Tibial artery (tissue), 4 donors: Measurements from ENCODE around the gene PRPF38A.

Experiments
- DNase-seq, 2 donors: peaks; one replicate each; pipeline ENCODE4 v3.0.0-alpha.2; 2019
- H3K27ac ChIP-seq, 2 donors: fragments of 200-600 bp; sonication (generic) in 1 of 2; 1 replicate in 1 of 2; 2 replicates in 1 of 2; pipeline ENCODE4 v1.5.1; 2018 to 2019; ENCODE audit warnings: mild to moderate bottlenecking in 1 of 2
- H3K27me3 ChIP-seq, 2 donors: fragments of 200-600 bp; sonication (generic) in 1 of 2; one replicate each; pipeline versions ENCODE4 v1.5.1 to v1.6.0; 2016 to 2019
- H3K36me3 ChIP-seq, 3 donors: fragments of 200-600 bp; sonication (generic) in 2 of 3; one replicate each; pipeline ENCODE4 v1.5.1; 2016 to 2019; ENCODE audit warnings: mild to moderate bottlenecking in 2 of 3
- H3K4me1 ChIP-seq, 4 donors: fragments of 200-600 bp; sonication (generic) in 2 of 4; 1 replicate in 3 of 4; 2 replicates in 1 of 4; pipeline ENCODE4 v1.5.1; 2016 to 2019
- H3K4me3 ChIP-seq, 2 donors: fragments of 200-600 bp; sonication (generic) in 1 of 2; 1 replicate in 1 of 2; 2 replicates in 1 of 2; pipeline ENCODE4 v1.5.1; 2018 to 2019; ENCODE audit warnings: mild to moderate bottlenecking in 2 of 2
- H3K9me3 ChIP-seq, 3 donors: fragments of 200-600 bp; sonication (generic) in 1 of 3; one replicate each; pipeline ENCODE4 v1.5.1; 2016 to 2019
- intact Hi-C: fragments of 100-400 bp; cut with DNase I; formaldehyde crosslinking; loops from one replicate; pipeline ENCODE4 v1.15.0; 2023; ENCODE audit warnings: low total_unique reads
- TF ChIP-seq, protein P1 (sequence below), 2 experiments: fragments of 200-600 bp in 1 of 2; fragments of 450-650 bp in 1 of 2; IDR thresholded peaks; one replicate each; pipeline ENCODE4 v1.5.1; 2017 to 2019; ENCODE audit warnings: antibody characterized with exemption in 2 of 2, mild to moderate bottlenecking in 1 of 2, moderate library complexity in 1 of 2

The PRPF38A gene, protein sequence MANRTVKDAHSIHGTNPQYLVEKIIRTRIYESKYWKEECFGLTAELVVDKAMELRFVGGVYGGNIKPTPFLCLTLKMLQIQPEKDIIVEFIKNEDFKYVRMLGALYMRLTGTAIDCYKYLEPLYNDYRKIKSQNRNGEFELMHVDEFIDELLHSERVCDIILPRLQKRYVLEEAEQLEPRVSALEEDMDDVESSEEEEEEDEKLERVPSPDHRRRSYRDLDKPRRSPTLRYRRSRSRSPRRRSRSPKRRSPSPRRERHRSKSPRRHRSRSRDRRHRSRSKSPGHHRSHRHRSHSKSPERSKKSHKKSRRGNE

DNA sequence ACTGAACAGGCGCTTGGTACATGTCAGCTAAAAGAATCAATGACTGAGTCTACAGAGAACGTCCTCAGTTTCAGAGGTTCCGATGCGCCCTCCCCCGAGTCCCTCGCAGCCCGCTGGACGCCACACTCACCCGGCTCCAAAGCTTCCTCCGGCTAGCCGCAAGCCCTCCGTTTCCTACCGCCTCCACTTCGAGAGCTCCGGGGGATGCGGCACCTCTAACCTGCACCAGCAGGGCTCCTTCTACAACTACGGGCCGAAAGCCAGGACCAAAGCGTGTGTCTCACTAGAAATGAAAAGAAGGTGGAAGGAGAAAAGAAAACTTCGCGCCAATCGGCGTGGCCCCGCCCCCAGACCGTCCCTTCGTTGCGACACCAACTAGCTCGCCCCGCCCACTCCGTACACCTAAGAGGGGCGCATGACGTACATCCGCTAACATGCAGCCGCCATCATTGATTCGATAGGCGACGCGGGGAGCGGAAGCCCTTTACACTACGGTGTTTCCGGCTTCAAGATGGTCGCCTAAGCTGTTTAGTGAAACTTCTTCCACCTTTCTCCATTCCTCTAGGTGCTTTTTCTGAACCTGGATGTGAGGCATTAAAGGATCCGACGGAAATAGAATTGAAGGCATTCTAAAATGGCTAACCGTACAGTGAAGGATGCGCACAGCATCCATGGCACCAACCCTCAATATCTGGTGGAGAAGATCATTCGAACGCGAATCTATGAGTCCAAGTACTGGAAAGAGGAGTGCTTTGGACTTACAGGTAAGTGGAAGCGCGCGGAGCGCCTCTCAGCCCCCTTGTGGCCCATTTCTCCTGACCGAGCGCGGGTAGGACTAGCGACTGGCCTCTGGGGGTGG is at the start of gene PRPF38A, which contains the start of gene ORC1:
Gene PRPF38A (plus strand): TSS at position 487 of the 859 bp plus-strand sequence. CDS start 148 bp downstream, at position 635.
Gene ORC1 (minus strand): TSS at position 308 of the 859 bp plus-strand sequence. CDS start 2,200 bp downstream, outside the sequence.
- peak within 1 kb of the TSS; percentile 69 to 84 for H3K4me3 ChIP-seq

DNA sequence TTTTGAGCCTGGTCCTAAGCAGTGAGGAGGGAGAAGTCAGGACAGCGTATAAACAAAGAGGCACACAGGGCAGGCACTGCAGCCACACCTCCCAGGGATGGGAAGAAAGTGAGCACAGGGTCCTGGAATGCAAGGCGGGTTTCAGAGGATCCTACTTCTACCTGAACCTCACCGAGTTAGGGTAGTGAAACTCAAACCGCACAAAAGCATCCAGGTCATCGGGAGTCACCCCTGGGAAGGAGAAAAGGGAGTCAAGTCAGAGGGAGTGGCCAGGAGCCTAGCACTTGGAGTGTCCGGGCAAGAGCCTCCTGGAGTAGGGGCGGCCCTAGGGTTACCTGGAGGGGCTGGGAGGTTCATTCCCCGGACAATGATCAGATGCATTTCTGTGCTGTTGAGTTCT is 49.0 kb upstream of the PRPF38A start:
- Histone ChIP-seq H3K4me1 (no peaks in the 10 kb centered on the region), H3K9me3 (no peaks in the 10 kb centered on the region), H3K27me3 (no peaks in the 10 kb centered on the region), H3K36me3 (peaks cover 77 to 98% (median 96%) of the 10 kb centered on the region in 3 donors), H3K4me3 (no peak overlapping the region), H3K27ac (no peak overlapping the region)
- intact Hi-C loops: no loop called here
- TF ChIP-seq, protein P1, sequence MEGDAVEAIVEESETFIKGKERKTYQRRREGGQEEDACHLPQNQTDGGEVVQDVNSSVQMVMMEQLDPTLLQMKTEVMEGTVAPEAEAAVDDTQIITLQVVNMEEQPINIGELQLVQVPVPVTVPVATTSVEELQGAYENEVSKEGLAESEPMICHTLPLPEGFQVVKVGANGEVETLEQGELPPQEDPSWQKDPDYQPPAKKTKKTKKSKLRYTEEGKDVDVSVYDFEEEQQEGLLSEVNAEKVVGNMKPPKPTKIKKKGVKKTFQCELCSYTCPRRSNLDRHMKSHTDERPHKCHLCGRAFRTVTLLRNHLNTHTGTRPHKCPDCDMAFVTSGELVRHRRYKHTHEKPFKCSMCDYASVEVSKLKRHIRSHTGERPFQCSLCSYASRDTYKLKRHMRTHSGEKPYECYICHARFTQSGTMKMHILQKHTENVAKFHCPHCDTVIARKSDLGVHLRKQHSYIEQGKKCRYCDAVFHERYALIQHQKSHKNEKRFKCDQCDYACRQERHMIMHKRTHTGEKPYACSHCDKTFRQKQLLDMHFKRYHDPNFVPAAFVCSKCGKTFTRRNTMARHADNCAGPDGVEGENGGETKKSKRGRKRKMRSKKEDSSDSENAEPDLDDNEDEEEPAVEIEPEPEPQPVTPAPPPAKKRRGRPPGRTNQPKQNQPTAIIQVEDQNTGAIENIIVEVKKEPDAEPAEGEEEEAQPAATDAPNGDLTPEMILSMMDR (IDR thresholded peaks at IDR 0.05): no peak
- DNase-seq: no peak

More for the DNA sequence above, at the start of gene PRPF38A, which contains the start of gene ORC1:
- Histone ChIP-seq H3K9me3 (no peaks in the 10 kb centered on the region), H3K27me3 (no peaks in the 10 kb centered on the region), H3K36me3 (peaks cover 16 to 32% (median 18%) of the 10 kb centered on the region in 3 donors), H3K4me1 (peaks cover 0 to 26% (median 17%) of the 10 kb centered on the region in 4 donors), H3K27ac (peak within 1 kb of the TSS; percentile 82 to 88)
- TF ChIP-seq, protein P1 (IDR thresholded peaks at IDR 0.05): peak; percentile 41 to 51
- intact Hi-C loops: loop anchor here (5.0 kb wide), 1 partner anchor 37 kb away; the partner anchor contains the start of gene CC2D1B
- peak; percentile 97 to 99 for DNase-seq

DNA sequence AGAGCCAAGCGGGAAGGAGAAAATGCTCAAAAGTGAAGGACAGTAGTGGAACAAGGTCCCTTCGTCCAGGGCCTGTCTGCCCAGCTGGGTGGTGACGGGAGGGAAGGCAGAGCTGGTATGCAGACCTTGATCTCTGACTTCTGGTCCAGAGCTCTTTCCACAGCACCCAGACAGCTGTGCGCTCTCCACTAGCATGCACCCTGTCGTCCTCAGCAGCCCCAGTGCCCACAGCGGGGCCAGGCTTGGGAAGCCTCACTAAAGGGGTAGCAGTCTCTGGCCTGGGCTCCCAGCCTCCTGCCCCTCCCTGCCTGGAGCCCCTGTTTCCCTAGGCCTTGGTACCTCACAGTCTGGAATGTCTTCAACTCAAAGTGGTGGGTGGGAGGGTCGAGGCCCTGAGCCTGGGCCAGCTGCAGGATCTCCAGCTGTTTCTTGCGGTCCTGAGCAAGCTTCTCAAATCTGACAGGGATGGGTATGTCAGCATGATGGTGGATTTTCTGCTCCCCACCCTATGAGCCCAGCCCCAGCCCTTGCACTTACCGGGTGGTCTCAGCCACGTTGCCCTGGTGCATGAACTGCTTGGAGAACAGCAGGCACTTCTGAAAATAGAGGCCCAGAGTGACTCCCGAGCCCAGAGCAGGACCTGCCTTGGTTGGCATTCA is 48.4 kb upstream of the PRPF38A start:
- H3K36me3 ChIP-seq: peaks cover 82 to 98% (median 96%) of the 10 kb centered on the region in 3 donors
- no peaks in the 10 kb centered on the region for H3K9me3 ChIP-seq
- no peaks in the 10 kb centered on the region for H3K4me1 ChIP-seq
- no peak overlapping the region for H3K4me3 ChIP-seq
- DNase-seq: no peak
- TF ChIP-seq, protein P1 (IDR thresholded peaks at IDR 0.05): no peak
- no peak overlapping the region for H3K27ac ChIP-seq
- intact Hi-C loops: no loop called here
- no peaks in the 10 kb centered on the region for H3K27me3 ChIP-seq

GRCh38 chr1:52356818-52357355 is 47.5 kb upstream of the PRPF38A start:
- DNase-seq: no peak
- H3K27ac ChIP-seq: no peak overlapping the region
- H3K4me3 ChIP-seq: no peak overlapping the region
- no peaks in the 10 kb centered on the region for H3K9me3 ChIP-seq
- no peaks in the 10 kb centered on the region for H3K27me3 ChIP-seq
- TF ChIP-seq, protein P1 (IDR thresholded peaks at IDR 0.05): no peak
- intact Hi-C loops: no loop called here
- H3K4me1 ChIP-seq: no peaks in the 10 kb centered on the region
- peaks cover 91 to 100% (median 98%) of the 10 kb centered on the region in 3 donors for H3K36me3 ChIP-seq

GRCh38 chr1:52357397-52357796 is 47.0 kb upstream of the PRPF38A start:
- H3K4me3 ChIP-seq: no peak overlapping the region
- intact Hi-C loops: no loop called here
- no peak for DNase-seq
- TF ChIP-seq, protein P1 (IDR thresholded peaks at IDR 0.05): no peak
- H3K9me3 ChIP-seq: no peaks in the 10 kb centered on the region
- H3K36me3 ChIP-seq: peaks cover 96 to 100% (median 100%) of the 10 kb centered on the region in 3 donors
- H3K27ac ChIP-seq: no peak overlapping the region
- no peaks in the 10 kb centered on the region for H3K27me3 ChIP-seq
- no peaks in the 10 kb centered on the region for H3K4me1 ChIP-seq
